B cell (primary cell): ENCODE data around the gene FBXO41. TPM values are rescaled to one million over a fixed set of nuclear protein-coding genes. Genes with fewer than 3 reads are reported as not detected.
A peak's percentile ranks its signal among the peaks of the same experiment; 100 is the strongest.

Experiments
- ATAC-seq: fragments of 200-7000 bp; cut with Tn5 transposase; one replicate; pipeline ENCODE4 v1.10.0; 2021; ENCODE audit warnings: low read depth, mild to moderate bottlenecking, moderate number of reproducible peaks, moderate library complexity
- CTCF ChIA-PET: fragments of 350-600 bp; sonication (Branson Sonifier 250); formaldehyde crosslinking; loops from one replicate; lab custom pipeline; 2021; ENCODE audit warnings: antibody characterized with exemption, inconsistent platforms; lab: Charles Lee
- POLR2A ChIA-PET: fragments of 350-600 bp; sonication (Branson Sonifier 250); formaldehyde crosslinking; loops from one replicate; lab custom pipeline; 2021; ENCODE audit warnings: antibody characterized with exemption; lab: Charles Lee
- DNase-seq: peaks from one replicate; pipeline ENCODE4 v3.0.0; 2013
- H2AFZ ChIP-seq: 2 replicates; pipeline ENCODE4 v1.6.1; 2012; ENCODE audit warnings: mild to moderate bottlenecking, low read depth, low read length; ENCODE audit not compliant: insufficient read depth, poor library complexity, severe bottlenecking
- H3K27ac ChIP-seq, 2 donors: 1 replicate in 1 of 2; 2 replicates in 1 of 2; pipeline ENCODE4 v1.5.1; 2012 to 2013; ENCODE audit warnings: low read length in 2 of 2, mild to moderate bottlenecking in 2 of 2, moderate library complexity in 1 of 2
- H3K27me3 ChIP-seq, 4 experiments: fragments of 200-600 bp in 1 of 4; sonication (generic) in 1 of 4; replicated peaks in 1 of 4; 1 replicate in 2 of 4; 2 replicates in 2 of 4; pipeline versions ENCODE4 v1.6.1 to v1.7.0; 2013 to 2016; ENCODE audit warnings: low read length in 3 of 4, mild to moderate bottlenecking in 2 of 4, mixed read lengths in 1 of 4, moderate library complexity in 1 of 4; ENCODE audit not compliant: insufficient read depth in 4 of 4, control insufficient read depth in 3 of 4; ENCODE audit errors: control extremely low read depth in 1 of 4
- H3K36me3 ChIP-seq, 2 experiments: replicated peaks in 1 of 2; 1 replicate in 1 of 2; 2 replicates in 1 of 2; pipeline versions ENCODE4 v1.6.1 to v1.7.1; 2013; ENCODE audit warnings: low read length in 1 of 2; ENCODE audit not compliant: insufficient read depth in 2 of 2, control insufficient read depth in 1 of 2; ENCODE audit errors: control extremely low read depth in 1 of 2, extremely low read depth in 1 of 2
- H3K4me1 ChIP-seq, 2 donors: fragments of 200-600 bp in 1 of 2; sonication (generic) in 1 of 2; 1 replicate in 1 of 2; 2 replicates in 1 of 2; pipeline versions ENCODE4 v1.5.1 to v1.6.1; 2013 to 2017; ENCODE audit warnings: low read length in 2 of 2; ENCODE audit not compliant: control insufficient read depth in 2 of 2, insufficient read depth in 2 of 2
- H3K4me2 ChIP-seq: replicated peaks from 2 replicates; pipeline ENCODE3; 2012; ENCODE audit warnings: mild to moderate bottlenecking, low read depth, low read length; ENCODE audit not compliant: poor library complexity, severe bottlenecking
- H3K4me3 ChIP-seq, 5 experiments: fragments of 200-600 bp in 1 of 5; sonication (generic) in 1 of 5; 1 replicate in 3 of 5; 2 replicates in 2 of 5; pipeline versions ENCODE4 v1.5.1 to v1.7.0; 2011 to 2016; ENCODE audit warnings: low read length in 4 of 5, mild to moderate bottlenecking in 4 of 5, low read depth in 2 of 5, control low read depth in 1 of 5, moderate library complexity in 1 of 5; ENCODE audit not compliant: insufficient read depth in 1 of 5; ENCODE audit errors: control extremely low read depth in 1 of 5, extremely low read depth in 1 of 5
- H3K79me2 ChIP-seq: fragments of 200-600 bp; sonication (generic); one replicate; pipeline ENCODE4 v1.6.0; 2016; ENCODE audit warnings: low read length; ENCODE audit not compliant: control insufficient read depth, insufficient read depth
- H3K9ac ChIP-seq: fragments of 200-600 bp; sonication (generic); 2 replicates; pipeline ENCODE4 v1.6.1; 2017; ENCODE audit warnings: mild to moderate bottlenecking, low read length, moderate library complexity
- H3K9me3 ChIP-seq, 3 donors: one replicate each; pipeline versions ENCODE4 v1.6.1 to v1.7.1; 2013; ENCODE audit warnings: low read length in 2 of 3; ENCODE audit not compliant: control insufficient read depth in 2 of 3, insufficient read depth in 1 of 3; ENCODE audit errors: control extremely low read depth in 1 of 3
- H4K20me1 ChIP-seq: 2 replicates; pipeline ENCODE4 v1.6.0; 2012; ENCODE audit warnings: mild to moderate bottlenecking, low read length; ENCODE audit not compliant: insufficient read depth, control insufficient read depth, poor library complexity, severe bottlenecking
- H3K27ac Mint-ChIP-seq: one replicate; pipeline ENCODE4 v1.8.0; 2021; ENCODE audit warnings: mixed read lengths
- H3K27me3 Mint-ChIP-seq: one replicate; pipeline ENCODE4 v1.8.0; 2021; ENCODE audit warnings: mixed read lengths
- H3K4me1 Mint-ChIP-seq: one replicate; pipeline ENCODE4 v1.8.0; 2021; ENCODE audit warnings: mixed read lengths
- H3K4me3 Mint-ChIP-seq: one replicate; pipeline ENCODE4 v1.8.0; 2021; ENCODE audit warnings: mixed read lengths
- H3K9me3 Mint-ChIP-seq: one replicate; pipeline ENCODE4 v1.8.0; 2022; ENCODE audit warnings: mixed read lengths; ENCODE audit not compliant: insufficient read depth
- EZH2 ChIP-seq: IDR thresholded peaks from 2 replicates; pipeline ENCODE4 v1.6.1; 2012; ENCODE audit warnings: borderline replicate concordance, low read depth, mild to moderate bottlenecking, moderate library complexity, low read length; ENCODE audit not compliant: insufficient read depth, poor library complexity, severe bottlenecking
- WGBS: methylation state at CpG from one replicate; pipeline ENCODE4 v1.1.5; 2013; ENCODE audit warnings: missing lambda C conversion rate; ENCODE audit not compliant: insufficient coverage; 5-methylcytosine and 5-hydroxymethylcytosine counted together
- intact Hi-C: fragments of 100-400 bp; cut with micrococcal nuclease; formaldehyde crosslinking; loops from one replicate; pipeline ENCODE4 v1.10.0; 2022
- polyA plus RNA-seq: library from polyadenylated mRNA; depleted of rRNA; stranded (reverse); fragments of >200 nt; gene quantifications from 2 replicates; pipeline ENCODE4 v1.2.3, GENCODE V29; 2012
- total RNA-seq, 2 donors: library from RNA; stranded (reverse); fragments of 120-200 nt in 1 of 2; gene quantifications; 1 replicate in 1 of 2; 2 replicates in 1 of 2; pipeline versions ENCODE4 v1.2.3 to v1.2.4, GENCODE V29; 2013 to 2022
- TF ChIP-seq, protein P1 (sequence below): fragments of 200-600 bp; IDR thresholded peaks from one replicate; pipeline ENCODE4 v1.8.0; 2022; ENCODE audit warnings: antibody characterized with exemption, mild to moderate bottlenecking

Gene FBXO41
- total and polyA plus RNA-seq, 2 donors (not counting 1 experiment from before 2014, with no cell fraction given), result 25.2 to 29.6 TPM

DNA sequence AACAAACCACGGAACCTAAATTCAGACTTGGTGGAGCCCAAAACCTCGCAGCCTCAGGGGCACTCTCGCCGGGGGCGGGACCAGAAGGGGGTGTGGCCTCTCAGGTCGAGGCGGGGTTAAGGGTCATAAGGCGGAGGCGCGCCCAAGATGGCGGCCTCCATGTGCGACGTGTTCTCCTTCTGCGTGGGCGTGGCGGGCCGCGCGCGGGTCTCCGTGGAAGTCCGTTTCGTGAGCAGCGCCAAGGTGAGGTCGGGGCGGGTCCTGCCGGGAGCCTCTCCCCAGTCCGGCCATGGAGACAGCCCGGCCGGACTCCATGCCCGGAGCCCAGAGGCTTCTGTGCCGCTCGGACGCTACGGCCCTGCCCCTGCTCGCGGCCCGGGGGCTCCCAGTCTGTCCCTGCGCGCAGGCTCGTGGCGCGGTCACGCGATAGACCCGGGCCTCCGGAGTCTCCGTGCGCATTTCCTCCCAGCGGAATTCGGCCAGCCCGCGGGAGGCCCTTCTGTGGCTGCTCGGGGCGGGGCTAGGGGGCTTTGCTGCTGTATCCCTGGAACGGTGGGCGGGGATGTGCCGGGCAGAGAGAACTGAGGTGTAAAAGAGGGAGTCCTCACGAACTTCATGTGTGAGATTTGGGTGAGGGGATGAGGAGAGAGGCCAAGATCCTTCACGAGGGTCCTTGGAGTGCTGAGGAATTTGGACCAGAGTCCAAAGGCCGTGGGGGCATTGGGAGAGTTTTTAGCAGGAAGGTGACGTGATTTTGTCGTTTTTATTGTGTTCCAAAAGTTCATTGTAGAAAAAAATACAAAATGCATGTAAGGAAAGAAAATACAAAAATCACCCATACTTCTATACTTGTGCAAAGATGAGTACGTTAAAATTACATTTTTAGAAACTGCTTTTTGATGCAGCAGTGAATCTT is 69.9 kb downstream of the FBXO41 start, which contains the start of gene SMYD5:
Gene SMYD5 (plus strand): TSS at position 126 of the 916 bp plus-strand sequence. CDS start 22 bp downstream, at position 148.
- WGBS, result under 1% methylated on average over 55 of the region's 64 CpGs
- peaks cover 0 to 2% (median 0%) of the 10 kb centered on the region in 4 experiments for H3K27me3 ChIP-seq
- ChIA-PET CTCF (interaction anchor here (1.0 to 6.5 kb wide), 8 partner anchors 14 to 223 kb away, joined by 3 to 56 read pairs (median 9); partner anchors contain the start of gene SFXN5), POLR2A (interaction anchor here (1.3 kb wide), 1 partner anchor 19 kb away, joined by 9 read pairs; the partner anchor contains the start of gene PRADC1)
- H3K27ac ChIP-seq, result peak within 1 kb of the TSS; percentile 19 to 65
- peak within 1 kb of the TSS; percentile 94 for H3K4me2 ChIP-seq
- H3K36me3 ChIP-seq, result peaks cover 0 to 4% of the 10 kb centered on the region in 2 experiments
- Mint-ChIP-seq H3K27me3 (peaks cover 11% of the 10 kb centered on the region), H3K4me1 (peaks cover 31% of the 10 kb centered on the region), H3K4me3 (peak within 1 kb of the TSS; percentile 88), H3K27ac (peak within 1 kb of the TSS; percentile 86), H3K9me3 (no peaks in the 10 kb centered on the region)
- peak within 1 kb of the TSS; percentile 82 for H3K9ac ChIP-seq
- DNase-seq, result peak; percentile 92
- H2AFZ ChIP-seq, result peak within 1 kb of the TSS; percentile 91
- peaks cover 43% of the 10 kb centered on the region for H3K79me2 ChIP-seq
- intact Hi-C loops, result loop anchor here (1.0 to 5.0 kb wide), 7 partner anchors 19 to 523 kb away; partner anchors contain the start of genes FBXO41, PRADC1, RAB11FIP5 and SFXN5
- TF ChIP-seq EZH2, result no peak
- H3K9me3 ChIP-seq, result no peaks in the 10 kb centered on the region
- H4K20me1 ChIP-seq, result peaks cover 10% of the 10 kb centered on the region
- peaks cover 17 to 22% of the 10 kb centered on the region in 2 donors for H3K4me1 ChIP-seq
- peak within 1 kb of the TSS; percentile 3 to 96 (median 80) for H3K4me3 ChIP-seq
- peak; percentile 95 for ATAC-seq

- H3K27me3 ChIP-seq, result peaks cover 0 to 9% (median 0%) of the 10 kb centered on the region in 4 experiments
- peaks cover 43% of the 10 kb centered on the region for H3K79me2 ChIP-seq
- POLR2A ChIA-PET, result interaction anchor here (0.6 to 1.6 kb wide), 2 partner anchors 9 to 21 kb away, joined by 3 to 9 read pairs; partner anchors contain the start of genes CCT7 and PRADC1
- peak overlapping the region; percentile 50 for H3K27ac Mint-ChIP-seq
- H3K9ac ChIP-seq, result no peak overlapping the region
- peak overlapping the region; percentile 62 for H3K4me2 ChIP-seq
- CTCF ChIA-PET, result interaction anchor here (0.6 to 6.5 kb wide), 25 partner anchors 11 to 320 kb away, joined by 3 to 56 read pairs (median 5); partner anchors contain the start of genes CCT7, PRADC1 and SFXN5
- H3K9me3 Mint-ChIP-seq, result no peaks in the 10 kb centered on the region
- no peaks in the 10 kb centered on the region for H4K20me1 ChIP-seq
- H3K36me3 ChIP-seq, result no peaks in the 10 kb centered on the region
- ATAC-seq (peak; percentile 58), DNase-seq (peak; percentile 80)
- peak overlapping the region in 1 of 5 experiments; percentile 15 for H3K4me3 ChIP-seq
- H3K4me3 Mint-ChIP-seq, result peak overlapping the region; percentile 66
- H3K4me1 Mint-ChIP-seq, result peaks cover 31% of the 10 kb centered on the region
- 46% methylated on average over 14 of the region's 20 CpGs for whole genome bisulfite sequencing
- peaks cover 17 to 22% of the 10 kb centered on the region in 2 donors for H3K4me1 ChIP-seq
- no peaks in the 10 kb centered on the region for H3K9me3 ChIP-seq
- intact Hi-C loops, result loop anchor here (1.0 to 5.0 kb wide), 4 partner anchors 127 to 525 kb away; partner anchors contain the start of gene TPRKB
- no peak overlapping the region for H3K27ac ChIP-seq
- H3K27me3 Mint-ChIP-seq, result peaks cover 23% of the 10 kb centered on the region
- no peak for TF ChIP-seq EZH2
- TF ChIP-seq, protein P1, sequence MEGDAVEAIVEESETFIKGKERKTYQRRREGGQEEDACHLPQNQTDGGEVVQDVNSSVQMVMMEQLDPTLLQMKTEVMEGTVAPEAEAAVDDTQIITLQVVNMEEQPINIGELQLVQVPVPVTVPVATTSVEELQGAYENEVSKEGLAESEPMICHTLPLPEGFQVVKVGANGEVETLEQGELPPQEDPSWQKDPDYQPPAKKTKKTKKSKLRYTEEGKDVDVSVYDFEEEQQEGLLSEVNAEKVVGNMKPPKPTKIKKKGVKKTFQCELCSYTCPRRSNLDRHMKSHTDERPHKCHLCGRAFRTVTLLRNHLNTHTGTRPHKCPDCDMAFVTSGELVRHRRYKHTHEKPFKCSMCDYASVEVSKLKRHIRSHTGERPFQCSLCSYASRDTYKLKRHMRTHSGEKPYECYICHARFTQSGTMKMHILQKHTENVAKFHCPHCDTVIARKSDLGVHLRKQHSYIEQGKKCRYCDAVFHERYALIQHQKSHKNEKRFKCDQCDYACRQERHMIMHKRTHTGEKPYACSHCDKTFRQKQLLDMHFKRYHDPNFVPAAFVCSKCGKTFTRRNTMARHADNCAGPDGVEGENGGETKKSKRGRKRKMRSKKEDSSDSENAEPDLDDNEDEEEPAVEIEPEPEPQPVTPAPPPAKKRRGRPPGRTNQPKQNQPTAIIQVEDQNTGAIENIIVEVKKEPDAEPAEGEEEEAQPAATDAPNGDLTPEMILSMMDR, result peak; percentile 94
- peak overlapping the region; percentile 91 for H2AFZ ChIP-seq
Observed at GRCh38 chr2:73212448-73213176, 71.7 kb downstream of the FBXO41 start.
